Skeletal muscle tissue (tissue), 4 donors: ENCODE measurements around the gene LARGE1. TPM values are rescaled to one million over a fixed set of nuclear protein-coding genes. Genes with fewer than 3 reads are reported as not detected.
"Not testable (repeated sequence)": the region's sequence is repeated elsewhere in the genome, so short reads cannot be mapped to it uniquely, and the experiment has no call there.

Experiments used
- H3K27ac ChIP-seq: one replicate; pipeline ENCODE4 v1.7.0; 2013; ENCODE audit warnings: mild to moderate bottlenecking, low read depth, low read length, inconsistent platforms
- H3K27me3 ChIP-seq, 3 donors: one replicate each; pipeline ENCODE4 v1.7.0; 2013; ENCODE audit warnings: low read length in 3 of 3; ENCODE audit not compliant: control insufficient read depth in 3 of 3, insufficient read depth in 3 of 3
- H3K36me3 ChIP-seq, 3 donors: one replicate each; pipeline ENCODE4 v1.7.0; 2013; ENCODE audit warnings: low read length in 3 of 3; ENCODE audit not compliant: control insufficient read depth in 3 of 3, insufficient read depth in 3 of 3
- H3K4me1 ChIP-seq, 3 donors: one replicate each; pipeline ENCODE4 v1.7.0; 2013; ENCODE audit warnings: low read length in 3 of 3, mild to moderate bottlenecking in 3 of 3; ENCODE audit not compliant: control insufficient read depth in 3 of 3, insufficient read depth in 3 of 3
- H3K4me3 ChIP-seq, 3 donors: one replicate each; pipeline ENCODE4 v1.7.0; 2013; ENCODE audit warnings: low read length in 3 of 3
- H3K9ac ChIP-seq, 3 donors: one replicate each; pipeline ENCODE4 v1.7.0; 2013; ENCODE audit warnings: low read length in 3 of 3, mild to moderate bottlenecking in 3 of 3, moderate library complexity in 2 of 3, low read depth in 1 of 3
- H3K9me3 ChIP-seq, 3 donors: one replicate each; pipeline ENCODE4 v1.7.0; 2013; ENCODE audit warnings: low read length in 3 of 3; ENCODE audit not compliant: control insufficient read depth in 3 of 3
- total RNA-seq: library from RNA; depleted of rRNA; stranded (reverse); fragments of >200 nt; gene quantifications from one replicate; pipeline ENCODE4 v1.2.3, GENCODE V29; 2014
- donor health status: Osteomylitis.

Gene LARGE1
- total RNA-seq, 1 donor from 2014 or later, result 12.5 TPM

GRCh38 chr22:33464698-33465097, 455.6 kb downstream of the LARGE1 start:
- no peaks in the 10 kb centered on the region for H3K9me3 ChIP-seq
- no peaks in the 10 kb centered on the region for H3K27me3 ChIP-seq
- H3K9ac ChIP-seq, result no peak overlapping the region
- H3K4me1 ChIP-seq, result peaks cover 0 to 13% (median 8%) of the 10 kb centered on the region in 3 donors
- no peak overlapping the region for H3K27ac ChIP-seq
- H3K36me3 ChIP-seq, result no peaks in the 10 kb centered on the region
- H3K4me3 ChIP-seq, result no peak overlapping the region

- Histone ChIP-seq H3K9me3 (no peaks in the 10 kb centered on the region), H3K36me3 (no peaks in the 10 kb centered on the region), H3K27ac (no peak overlapping the region), H3K9ac (no peak overlapping the region), H3K4me3 (no peak overlapping the region), H3K27me3 (no peaks in the 10 kb centered on the region), H3K4me1 (peaks cover 0 to 13% (median 8%) of the 10 kb centered on the region in 3 donors)
Observed at GRCh38 chr22:33461698-33462434, 458.4 kb downstream of the LARGE1 start.

GRCh38 chr22:33461245-33461644, 459.0 kb downstream of the LARGE1 start:
- H3K4me1 ChIP-seq, result peaks cover 0 to 13% (median 8%) of the 10 kb centered on the region in 3 donors
- not testable (repeated sequence) for H3K9me3 ChIP-seq, H3K36me3 ChIP-seq, H3K4me3 ChIP-seq, H3K9ac ChIP-seq, H3K27ac ChIP-seq, H3K27me3 ChIP-seq

- Histone ChIP-seq H3K4me3 (no peak overlapping the region), H3K9ac (no peak overlapping the region), H3K27me3 (no peaks in the 10 kb centered on the region), H3K4me1 (no peaks in the 10 kb centered on the region), H3K36me3 (no peaks in the 10 kb centered on the region), H3K27ac (no peak overlapping the region), H3K9me3 (no peaks in the 10 kb centered on the region)
Observed at GRCh38 chr22:33459137-33459536, 461.1 kb downstream of the LARGE1 start.

GRCh38 chr22:33456511-33456910, 463.8 kb downstream of the LARGE1 start:
- no peaks in the 10 kb centered on the region for H3K27me3 ChIP-seq
- no peaks in the 10 kb centered on the region for H3K4me1 ChIP-seq
- H3K9ac ChIP-seq, result no peak overlapping the region
- H3K36me3 ChIP-seq, result no peaks in the 10 kb centered on the region
- no peaks in the 10 kb centered on the region for H3K9me3 ChIP-seq
- H3K4me3 ChIP-seq, result no peak overlapping the region
- H3K27ac ChIP-seq, result no peak overlapping the region

- no peaks in the 10 kb centered on the region for H3K27me3 ChIP-seq
- H3K4me3 ChIP-seq, result no peak overlapping the region
- no peak overlapping the region for H3K27ac ChIP-seq
- no peaks in the 10 kb centered on the region for H3K36me3 ChIP-seq
- no peak overlapping the region for H3K9ac ChIP-seq
- no peaks in the 10 kb centered on the region for H3K4me1 ChIP-seq
- H3K9me3 ChIP-seq, result no peaks in the 10 kb centered on the region
Observed at GRCh38 chr22:33455036-33455435, 465.2 kb downstream of the LARGE1 start.

- H3K4me1 ChIP-seq, result peaks cover 3 to 7% (median 5%) of the 10 kb centered on the region in 3 donors
- no peaks in the 10 kb centered on the region for H3K9me3 ChIP-seq
- no peaks in the 10 kb centered on the region for H3K27me3 ChIP-seq
- no peaks in the 10 kb centered on the region for H3K36me3 ChIP-seq
- no peak overlapping the region for H3K9ac ChIP-seq
- no peak overlapping the region for H3K27ac ChIP-seq
- no peak overlapping the region for H3K4me3 ChIP-seq
Observed at GRCh38 chr22:33451866-33452469, 468.3 kb downstream of the LARGE1 start.

GRCh38 chr22:33450756-33451155, 469.5 kb downstream of the LARGE1 start:
- Histone ChIP-seq H3K4me1 (peaks cover 3 to 7% (median 5%) of the 10 kb centered on the region in 3 donors), H3K27me3 (no peaks in the 10 kb centered on the region), H3K9me3 (no peaks in the 10 kb centered on the region), H3K9ac (no peak overlapping the region), H3K36me3 (no peaks in the 10 kb centered on the region), H3K27ac (no peak overlapping the region), H3K4me3 (no peak overlapping the region)

GRCh38 chr22:33447733-33448132, 472.5 kb downstream of the LARGE1 start:
- H3K4me1 ChIP-seq, result peaks cover 3 to 7% (median 5%) of the 10 kb centered on the region in 3 donors
- H3K4me3 ChIP-seq, result no peak overlapping the region
- no peaks in the 10 kb centered on the region for H3K36me3 ChIP-seq
- H3K9ac ChIP-seq, result no peak overlapping the region
- no peak overlapping the region for H3K27ac ChIP-seq
- H3K9me3 ChIP-seq, result no peaks in the 10 kb centered on the region
- H3K27me3 ChIP-seq, result no peaks in the 10 kb centered on the region

- Histone ChIP-seq H3K27me3 (no peaks in the 10 kb centered on the region), H3K27ac (no peak overlapping the region), H3K4me3 (no peak overlapping the region), H3K36me3 (no peaks in the 10 kb centered on the region), H3K9ac (no peak overlapping the region), H3K9me3 (no peaks in the 10 kb centered on the region), H3K4me1 (peaks cover 3 to 7% (median 5%) of the 10 kb centered on the region in 3 donors)
Observed at GRCh38 chr22:33443683-33444082, 476.6 kb downstream of the LARGE1 start.
